ENCODE results near the gene RAI1.

RAI1 gene

DNA sequence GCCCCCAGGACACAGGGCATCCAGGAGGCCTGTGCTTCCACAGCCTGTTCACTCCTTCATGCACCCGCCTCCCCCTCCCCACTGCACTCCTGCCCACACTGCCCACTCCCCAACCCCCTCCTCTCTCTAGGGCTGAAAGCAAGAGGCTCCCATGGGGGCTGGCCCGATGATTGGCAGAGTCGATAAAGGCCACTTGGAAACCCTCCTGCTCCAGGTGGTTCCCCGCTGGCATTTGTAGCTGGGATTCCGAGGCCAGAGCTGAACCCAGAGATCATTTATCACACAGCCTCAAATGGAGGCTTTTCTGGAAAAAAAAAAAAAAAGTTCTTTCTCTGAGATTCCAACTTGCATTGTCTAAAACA lies 81.5 kb downstream of the RAI1 start:
- TF ChIP-seq, protein P1, sequence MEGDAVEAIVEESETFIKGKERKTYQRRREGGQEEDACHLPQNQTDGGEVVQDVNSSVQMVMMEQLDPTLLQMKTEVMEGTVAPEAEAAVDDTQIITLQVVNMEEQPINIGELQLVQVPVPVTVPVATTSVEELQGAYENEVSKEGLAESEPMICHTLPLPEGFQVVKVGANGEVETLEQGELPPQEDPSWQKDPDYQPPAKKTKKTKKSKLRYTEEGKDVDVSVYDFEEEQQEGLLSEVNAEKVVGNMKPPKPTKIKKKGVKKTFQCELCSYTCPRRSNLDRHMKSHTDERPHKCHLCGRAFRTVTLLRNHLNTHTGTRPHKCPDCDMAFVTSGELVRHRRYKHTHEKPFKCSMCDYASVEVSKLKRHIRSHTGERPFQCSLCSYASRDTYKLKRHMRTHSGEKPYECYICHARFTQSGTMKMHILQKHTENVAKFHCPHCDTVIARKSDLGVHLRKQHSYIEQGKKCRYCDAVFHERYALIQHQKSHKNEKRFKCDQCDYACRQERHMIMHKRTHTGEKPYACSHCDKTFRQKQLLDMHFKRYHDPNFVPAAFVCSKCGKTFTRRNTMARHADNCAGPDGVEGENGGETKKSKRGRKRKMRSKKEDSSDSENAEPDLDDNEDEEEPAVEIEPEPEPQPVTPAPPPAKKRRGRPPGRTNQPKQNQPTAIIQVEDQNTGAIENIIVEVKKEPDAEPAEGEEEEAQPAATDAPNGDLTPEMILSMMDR (IDR thresholded peaks at IDR 0.05): no peak

DNA sequence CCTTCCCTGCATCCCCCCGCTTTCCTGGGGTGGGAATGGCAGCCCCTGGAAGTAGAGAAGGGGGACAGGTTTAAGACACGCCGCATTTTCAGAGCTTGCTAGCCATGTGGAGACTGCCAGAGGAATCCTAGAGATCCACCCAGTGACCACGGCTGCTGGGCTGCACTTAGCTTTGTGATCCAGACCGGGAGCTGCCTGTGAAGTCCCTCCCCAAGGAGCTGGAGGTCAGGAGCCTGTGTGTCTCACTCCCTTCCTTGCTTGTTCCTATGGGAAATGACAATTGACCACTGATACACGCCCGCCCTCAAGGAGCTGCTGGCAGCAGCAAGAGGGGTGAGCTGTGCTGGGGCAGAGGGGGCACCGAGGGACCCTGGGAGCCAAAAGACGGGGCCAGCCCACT lies 81.9 kb downstream of the RAI1 start:
- TF ChIP-seq, protein P1 (IDR thresholded peaks at IDR 0.05): no peak

- TF ChIP-seq, protein P1 (IDR thresholded peaks at IDR 0.05): no peak
Observed at GRCh38 chr17:17763734-17764133, 82.5 kb downstream of the RAI1 start.

GRCh38 chr17:17765359-17766076 lies 84.3 kb downstream of the RAI1 start:
- TF ChIP-seq, protein P1 (IDR thresholded peaks at IDR 0.05): no peak

DNA sequence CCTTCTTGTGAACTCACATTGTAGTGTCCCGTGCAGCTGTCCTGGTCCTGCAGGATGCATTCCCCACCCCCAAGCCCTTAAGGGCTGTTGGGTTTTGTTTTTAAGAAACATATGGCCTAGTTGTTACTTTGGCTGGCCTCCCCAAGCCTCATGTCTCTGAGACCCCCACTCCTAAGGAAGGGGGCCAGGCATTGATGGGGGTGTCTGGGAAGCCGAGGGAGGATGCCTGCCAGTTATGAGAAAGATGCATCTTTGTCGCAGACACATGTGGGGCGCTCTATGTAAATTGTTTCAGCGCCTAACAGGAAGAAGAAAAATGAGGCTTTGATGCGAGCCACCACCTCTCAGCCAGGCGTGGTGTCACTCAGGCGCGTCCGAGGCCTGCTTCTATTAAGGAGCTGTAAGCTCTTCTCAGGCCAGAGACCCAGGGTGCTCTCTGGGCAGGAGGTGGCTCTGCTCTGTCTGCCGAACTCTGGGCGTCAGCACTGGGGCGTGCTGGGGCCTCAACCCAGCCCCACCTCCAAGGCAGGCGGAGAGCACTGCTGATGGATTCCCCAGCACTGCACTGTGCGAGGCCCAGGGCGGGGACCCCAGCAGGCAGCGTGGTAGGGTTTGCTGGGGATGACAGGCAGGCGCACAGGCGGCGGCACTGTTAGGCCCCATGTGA lies 85.0 kb downstream of the RAI1 start:
- TF ChIP-seq, protein P1 (IDR thresholded peaks at IDR 0.05): no peak

- TF ChIP-seq, protein P1 (IDR thresholded peaks at IDR 0.05): no peak
Observed at GRCh38 chr17:17766744-17767120, 85.5 kb downstream of the RAI1 start.

- TF ChIP-seq, protein P1 (IDR thresholded peaks at IDR 0.05): no peak
Observed at GRCh38 chr17:17767154-17767869, 86.1 kb downstream of the RAI1 start.

Measured in LNCAP (cell line).